ENCODE data around the gene RPL36AL. TPM values are rescaled to one million over a fixed set of nuclear protein-coding genes. Genes with fewer than 3 reads are reported as not detected.

RPL36AL gene

DNA sequence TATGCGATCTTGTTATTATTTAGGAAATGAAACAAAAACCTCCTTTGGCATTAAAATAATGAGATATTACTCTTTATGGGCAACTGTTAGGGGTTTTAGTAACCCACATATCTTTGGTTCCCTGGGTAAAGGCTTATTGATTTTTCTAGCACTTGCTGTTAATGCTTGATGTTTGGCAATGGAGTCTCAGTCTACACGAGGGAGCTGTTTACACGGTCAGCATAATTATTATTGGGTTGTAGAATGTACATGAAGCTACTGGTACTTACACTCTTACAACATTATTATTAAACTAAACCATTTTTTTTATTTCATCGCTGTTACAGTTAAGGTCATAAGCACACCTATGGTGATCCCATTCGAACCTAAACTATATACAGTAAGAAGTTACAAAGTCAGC, 46.4 kb downstream of the RPL36AL start:
- no peak for DNase-seq
- H3K18ac ChIP-seq (ENCODE audit: low read depth in 1 of 2, low read length in 2 of 2) = no peak overlapping the region

GRCh38 chr14:49569281-49569680, 51.1 kb downstream of the RPL36AL start:
- WGBS = 92% methylated on average over 3 of the region's 3 CpGs
- Histone ChIP-seq H3K18ac (ENCODE audit: low read depth in 1 of 2, low read length in 2 of 2) (no peak overlapping the region), H2AFZ (ENCODE audit: low read depth, low read length) (no peak overlapping the region), H3K27me3 (ENCODE audit: control insufficient read depth in 1 of 2, insufficient read depth in 1 of 2, low read length in 2 of 2) (no peaks in the 10 kb centered on the region), H4K8ac (ENCODE audit: low read length) (no peak overlapping the region), H3K4me1 (ENCODE audit: control insufficient read depth, insufficient read depth, low read depth, low read length) (no peaks in the 10 kb centered on the region), H3K9me3 (ENCODE audit: control insufficient read depth, low read length) (no peaks in the 10 kb centered on the region), H3K36me3 (ENCODE audit: control insufficient read depth in 1 of 2, insufficient read depth in 2 of 2, low read depth in 1 of 2, low read length in 2 of 2) (peaks cover 6 to 19% of the 10 kb centered on the region in 2 experiments), H3K9ac (ENCODE audit: low read length) (no peak overlapping the region), H2BK15ac (ENCODE audit: low read depth, poor library complexity, severe bottlenecking) (no peak overlapping the region), H3K79me1 (replicated peaks; ENCODE audit: low read length, poor library complexity, severe bottlenecking) (peaks cover 1% of the 10 kb centered on the region), H3K4me3 (ENCODE audit: insufficient read depth in 1 of 2, low read depth in 1 of 2, low read length in 2 of 2) (no peak overlapping the region), H3K4me2 (ENCODE audit: low read length, poor library complexity, severe bottlenecking) (no peak overlapping the region), H2BK120ac (ENCODE audit: low read depth, low read length) (no peak overlapping the region), H3K27ac (ENCODE audit: low read length, poor library complexity, severe bottlenecking) (no peak overlapping the region), H4K91ac (ENCODE audit: low read length) (no peak overlapping the region), H2BK5ac (ENCODE audit: low read depth, low read length, poor library complexity, severe bottlenecking) (no peak overlapping the region), H3K4ac (ENCODE audit: low read depth in 1 of 2, low read length in 2 of 2) (no peak overlapping the region), H3K23ac (ENCODE audit: low read length in 2 of 2) (no peak overlapping the region), H2BK12ac (ENCODE audit: low read length in 2 of 2) (no peak overlapping the region), H2AK5ac (ENCODE audit: low read length, severe bottlenecking) (no peak overlapping the region), H3K14ac (ENCODE audit: low read length in 2 of 2) (no peak overlapping the region)
- DNase-seq = no peak

More for the DNA sequence above, 46.4 kb downstream of the RPL36AL start:
- Histone ChIP-seq H3K23ac (ENCODE audit: low read length in 2 of 2) (no peak overlapping the region), H2BK15ac (ENCODE audit: low read depth, poor library complexity, severe bottlenecking) (no peak overlapping the region), H3K79me1 (replicated peaks; ENCODE audit: low read length, poor library complexity, severe bottlenecking) (peaks cover 17% of the 10 kb centered on the region), H3K4me2 (ENCODE audit: low read length, poor library complexity, severe bottlenecking) (no peak overlapping the region), H2BK120ac (ENCODE audit: low read depth, low read length) (no peak overlapping the region), H2BK5ac (ENCODE audit: low read depth, low read length, poor library complexity, severe bottlenecking) (no peak overlapping the region), H2AFZ (ENCODE audit: low read depth, low read length) (no peak overlapping the region), H3K4me3 (ENCODE audit: insufficient read depth in 1 of 2, low read depth in 1 of 2, low read length in 2 of 2) (no peak overlapping the region), H3K27me3 (ENCODE audit: control insufficient read depth in 1 of 2, insufficient read depth in 1 of 2, low read length in 2 of 2) (no peaks in the 10 kb centered on the region), H3K27ac (ENCODE audit: low read length, poor library complexity, severe bottlenecking) (no peak overlapping the region), H2BK12ac (ENCODE audit: low read length in 2 of 2) (no peak overlapping the region), H4K8ac (ENCODE audit: low read length) (no peak overlapping the region), H3K4ac (ENCODE audit: low read depth in 1 of 2, low read length in 2 of 2) (no peak overlapping the region), H3K9me3 (ENCODE audit: control insufficient read depth, low read length) (no peaks in the 10 kb centered on the region), H3K36me3 (ENCODE audit: control insufficient read depth in 1 of 2, insufficient read depth in 2 of 2, low read depth in 1 of 2, low read length in 2 of 2) (peaks cover 23 to 51% of the 10 kb centered on the region in 2 experiments), H4K91ac (ENCODE audit: low read length) (no peak overlapping the region), H3K4me1 (ENCODE audit: control insufficient read depth, insufficient read depth, low read depth, low read length) (no peaks in the 10 kb centered on the region), H3K9ac (ENCODE audit: low read length) (no peak overlapping the region), H2AK5ac (ENCODE audit: low read length, severe bottlenecking) (no peak overlapping the region), H3K14ac (ENCODE audit: low read length in 2 of 2) (no peak overlapping the region)
- 100% methylated on average over 3 of the region's 5 CpGs for WGBS

Small RNA genes within 50 kb of the gene (small RNA-seq; reads per million reads assigned to genes)
- gene AL139099.3 (ENCODE audit: low read depth) = not detected
- not detected for gene AL139099.4 (ENCODE audit: low read depth)
- not detected for gene RF00019 (ENCODE audit: low read depth)
